Ishikawa (cell line): ENCODE results near the gene DNAJC9.

ENCODE experiments used
- CEBPB ChIP-seq: IDR thresholded peaks from 2 replicates; pipeline ENCODE4 v1.6.1; 2012
- CREB1 ChIP-seq: IDR thresholded peaks from 2 replicates; pipeline ENCODE4 v1.6.1; 2012; ENCODE audit warnings: low read depth
- EP300 ChIP-seq: IDR thresholded peaks from 2 replicates; pipeline ENCODE4 v1.6.1; 2012; ENCODE audit warnings: borderline replicate concordance
- MAX ChIP-seq: IDR thresholded peaks from 2 replicates; pipeline ENCODE4 v1.6.1; 2012
- NFIC ChIP-seq: IDR thresholded peaks from 2 replicates; pipeline ENCODE4 v1.6.1; 2012
- RAD21 ChIP-seq: IDR thresholded peaks from 2 replicates; pipeline ENCODE4 v1.6.1; 2012; ENCODE audit warnings: low read depth
- REST ChIP-seq: IDR thresholded peaks from 2 replicates; pipeline ENCODE4 v1.6.1; 2012; ENCODE audit warnings: low read depth, mild to moderate bottlenecking
- TAF1 ChIP-seq: IDR thresholded peaks from 2 replicates; pipeline ENCODE4 v1.6.1; 2012; ENCODE audit warnings: low read depth, mild to moderate bottlenecking
- TCF12 ChIP-seq: IDR thresholded peaks from 2 replicates; pipeline ENCODE4 v1.6.1; 2012; ENCODE audit warnings: low read depth
- TEAD4 ChIP-seq: IDR thresholded peaks from 2 replicates; pipeline ENCODE4 v1.6.1; 2012
- USF1 ChIP-seq: IDR thresholded peaks from 2 replicates; pipeline ENCODE4 v1.6.1; 2012
- YY1 ChIP-seq: IDR thresholded peaks from 2 replicates; pipeline ENCODE4 v1.6.1; 2012; ENCODE audit warnings: low read depth
- ZBTB7A ChIP-seq: IDR thresholded peaks from 2 replicates; pipeline ENCODE4 v1.6.1; 2012; ENCODE audit warnings: low read depth

GRCh38 chr10:73263693-73264347 is 16.8 kb upstream of the DNAJC9 start:
- TF ChIP-seq TAF1: no peak
- no peak for TF ChIP-seq MAX
- TF ChIP-seq CREB1: no peak
- TF ChIP-seq ZBTB7A: no peak
- TF ChIP-seq EP300: no peak
- no peak for TF ChIP-seq YY1
- TF ChIP-seq USF1: no peak
- TF ChIP-seq TEAD4: no peak
- no peak for TF ChIP-seq REST
- no peak for TF ChIP-seq NFIC
- no peak for TF ChIP-seq CEBPB
- peak; percentile 65 for TF ChIP-seq RAD21
- TF ChIP-seq TCF12: no peak
